IMR-90 (cell line): ENCODE measurements around the gene PRAME.

Experiments
- FOS ChIP-seq: fragments of 150-350 bp; IDR thresholded peaks from 2 replicates; pipeline ENCODE4 v1.6.1; 2016; ENCODE audit warnings: low read depth, low read length
- MAZ ChIP-seq: IDR thresholded peaks from 2 replicates; pipeline ENCODE4 v1.6.1; 2012; ENCODE audit warnings: low read depth, mild to moderate bottlenecking, low read length, improper control_type of control experiment, moderate library complexity, borderline replicate concordance
- MXI1 ChIP-seq: IDR thresholded peaks from 2 replicates; pipeline ENCODE4 v1.6.1; 2012; ENCODE audit warnings: low read depth, mild to moderate bottlenecking, low read length, moderate library complexity, borderline replicate concordance
- POLR2A ChIP-seq: IDR thresholded peaks from 2 replicates; pipeline ENCODE4 v1.6.1; 2012; ENCODE audit warnings: mild to moderate bottlenecking, low read depth, low read length
- RAD21 ChIP-seq: IDR thresholded peaks from 2 replicates; pipeline ENCODE4 v1.6.1; 2012; ENCODE audit warnings: low read length, improper control_type of control experiment
- USF2 ChIP-seq: fragments of 150-350 bp; IDR thresholded peaks from 2 replicates; pipeline ENCODE4 v1.6.1; 2017; ENCODE audit warnings: mild to moderate bottlenecking, antibody characterized with exemption, low read length, low read depth
- TF ChIP-seq, protein P1 (sequence below): conservative IDR thresholded peaks from 2 replicates; pipeline ENCODE4 v1.5.1; 2012; ENCODE audit warnings: mild to moderate bottlenecking, low read depth, low read length, improper control_type of control experiment
- TF ChIP-seq, protein P2 (sequence below): fragments of 150-350 bp; IDR thresholded peaks from 2 replicates; pipeline ENCODE4 v1.6.1; 2016; ENCODE audit warnings: low read depth, mild to moderate bottlenecking, low read length, moderate library complexity, borderline replicate concordance

DNA sequence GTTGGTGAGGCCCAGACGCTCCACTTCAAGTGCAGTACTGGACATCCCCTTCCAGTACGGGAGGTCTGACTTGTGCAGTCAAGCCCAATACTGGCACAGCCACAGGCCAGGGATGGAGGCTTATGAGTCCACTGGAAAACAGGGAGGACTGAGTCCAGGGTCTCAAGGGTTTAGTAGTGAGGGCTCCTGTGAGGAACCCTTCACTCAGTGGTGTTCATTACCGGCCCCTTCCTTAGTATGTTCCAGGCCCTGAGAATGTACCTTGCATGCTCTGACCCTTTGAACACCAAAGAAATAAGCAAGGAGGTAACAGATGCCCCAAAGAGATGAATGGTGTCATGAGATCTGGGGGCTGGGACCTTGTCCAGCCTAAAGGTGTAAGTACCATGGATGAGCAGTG lies 11.8 kb downstream of the PRAME start:
- TF ChIP-seq, protein P1, sequence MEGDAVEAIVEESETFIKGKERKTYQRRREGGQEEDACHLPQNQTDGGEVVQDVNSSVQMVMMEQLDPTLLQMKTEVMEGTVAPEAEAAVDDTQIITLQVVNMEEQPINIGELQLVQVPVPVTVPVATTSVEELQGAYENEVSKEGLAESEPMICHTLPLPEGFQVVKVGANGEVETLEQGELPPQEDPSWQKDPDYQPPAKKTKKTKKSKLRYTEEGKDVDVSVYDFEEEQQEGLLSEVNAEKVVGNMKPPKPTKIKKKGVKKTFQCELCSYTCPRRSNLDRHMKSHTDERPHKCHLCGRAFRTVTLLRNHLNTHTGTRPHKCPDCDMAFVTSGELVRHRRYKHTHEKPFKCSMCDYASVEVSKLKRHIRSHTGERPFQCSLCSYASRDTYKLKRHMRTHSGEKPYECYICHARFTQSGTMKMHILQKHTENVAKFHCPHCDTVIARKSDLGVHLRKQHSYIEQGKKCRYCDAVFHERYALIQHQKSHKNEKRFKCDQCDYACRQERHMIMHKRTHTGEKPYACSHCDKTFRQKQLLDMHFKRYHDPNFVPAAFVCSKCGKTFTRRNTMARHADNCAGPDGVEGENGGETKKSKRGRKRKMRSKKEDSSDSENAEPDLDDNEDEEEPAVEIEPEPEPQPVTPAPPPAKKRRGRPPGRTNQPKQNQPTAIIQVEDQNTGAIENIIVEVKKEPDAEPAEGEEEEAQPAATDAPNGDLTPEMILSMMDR: no peak
- TF ChIP-seq RAD21: no peak
- no peak for TF ChIP-seq FOS
- no peak for TF ChIP-seq USF2
- TF ChIP-seq, protein P2, sequence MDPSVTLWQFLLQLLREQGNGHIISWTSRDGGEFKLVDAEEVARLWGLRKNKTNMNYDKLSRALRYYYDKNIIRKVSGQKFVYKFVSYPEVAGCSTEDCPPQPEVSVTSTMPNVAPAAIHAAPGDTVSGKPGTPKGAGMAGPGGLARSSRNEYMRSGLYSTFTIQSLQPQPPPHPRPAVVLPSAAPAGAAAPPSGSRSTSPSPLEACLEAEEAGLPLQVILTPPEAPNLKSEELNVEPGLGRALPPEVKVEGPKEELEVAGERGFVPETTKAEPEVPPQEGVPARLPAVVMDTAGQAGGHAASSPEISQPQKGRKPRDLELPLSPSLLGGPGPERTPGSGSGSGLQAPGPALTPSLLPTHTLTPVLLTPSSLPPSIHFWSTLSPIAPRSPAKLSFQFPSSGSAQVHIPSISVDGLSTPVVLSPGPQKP: no peak
- no peak for TF ChIP-seq MAZ
- TF ChIP-seq POLR2A: no peak
- no peak for TF ChIP-seq MXI1
